Subcutaneous abdominal adipose tissue (tissue), 5 donors: ENCODE data around the gene CLMN.

Experiments used
- H3K27ac ChIP-seq: one replicate; pipeline ENCODE4 v1.7.0; 2013; ENCODE audit warnings: low read depth, mild to moderate bottlenecking, inconsistent platforms, low read length, moderate library complexity
- H3K27me3 ChIP-seq, 5 donors: one replicate each; pipeline ENCODE4 v1.7.0; 2013; ENCODE audit warnings: low read length in 5 of 5, inconsistent platforms in 1 of 5; ENCODE audit not compliant: control insufficient read depth in 5 of 5, insufficient read depth in 4 of 5
- H3K36me3 ChIP-seq, 5 donors: one replicate each; pipeline ENCODE4 v1.7.0; 2013; ENCODE audit warnings: low read length in 5 of 5; ENCODE audit not compliant: control insufficient read depth in 5 of 5, insufficient read depth in 5 of 5
- H3K4me1 ChIP-seq, 5 donors: one replicate each; pipeline ENCODE4 v1.7.0; 2013; ENCODE audit warnings: low read length in 5 of 5, mild to moderate bottlenecking in 3 of 5, moderate library complexity in 1 of 5; ENCODE audit not compliant: control insufficient read depth in 5 of 5, insufficient read depth in 5 of 5
- H3K4me3 ChIP-seq, 5 donors: one replicate each; pipeline ENCODE4 v1.7.0; 2013; ENCODE audit warnings: low read length in 5 of 5, low read depth in 1 of 5
- H3K9ac ChIP-seq, 5 donors: one replicate each; pipeline ENCODE4 v1.7.0; 2013; ENCODE audit warnings: low read length in 5 of 5, mild to moderate bottlenecking in 4 of 5, moderate library complexity in 3 of 5
- H3K9me3 ChIP-seq, 5 donors: one replicate each; pipeline ENCODE4 v1.7.0; 2013; ENCODE audit warnings: low read length in 5 of 5; ENCODE audit not compliant: control insufficient read depth in 5 of 5
- donor health status: healthy.
- donor health status: healthy.
- donor health status: healthy.
- donor health status: healthy.
- donor health status: healthy.

Gene CLMN

DNA sequence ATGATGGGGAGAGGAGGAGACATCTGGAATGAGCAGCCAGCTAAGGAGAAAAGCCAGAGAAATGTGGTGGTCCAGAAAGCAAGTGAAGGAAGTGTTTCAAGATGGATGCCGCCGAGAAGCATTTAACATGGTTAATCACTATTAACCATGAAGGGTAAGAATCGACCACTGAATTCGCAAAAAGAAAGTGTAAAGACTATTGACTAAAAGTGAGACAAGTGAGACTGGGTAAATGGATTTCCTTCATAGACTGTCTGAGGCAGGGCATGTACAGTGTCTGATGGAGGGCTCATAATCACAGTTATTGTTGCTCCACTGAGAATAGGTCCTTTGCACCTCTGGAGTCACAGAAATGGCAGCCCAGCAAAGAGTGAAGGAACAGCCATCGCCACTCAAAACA lies 25.3 kb upstream of the CLMN start:
- no peak overlapping the region for H3K27ac ChIP-seq
- H3K4me1 ChIP-seq: no peaks in the 10 kb centered on the region
- no peaks in the 10 kb centered on the region for H3K27me3 ChIP-seq
- no peaks in the 10 kb centered on the region for H3K36me3 ChIP-seq
- H3K4me3 ChIP-seq: no peak overlapping the region
- no peak overlapping the region for H3K9ac ChIP-seq
- H3K9me3 ChIP-seq: no peaks in the 10 kb centered on the region

- H3K9ac ChIP-seq: no peak overlapping the region
- H3K4me3 ChIP-seq: no peak overlapping the region
- no peaks in the 10 kb centered on the region for H3K4me1 ChIP-seq
- no peak overlapping the region for H3K27ac ChIP-seq
- no peaks in the 10 kb centered on the region for H3K27me3 ChIP-seq
- no peaks in the 10 kb centered on the region for H3K36me3 ChIP-seq
- H3K9me3 ChIP-seq: no peaks in the 10 kb centered on the region
Observed at GRCh38 chr14:95344536-95344935, 24.8 kb upstream of the CLMN start.

DNA sequence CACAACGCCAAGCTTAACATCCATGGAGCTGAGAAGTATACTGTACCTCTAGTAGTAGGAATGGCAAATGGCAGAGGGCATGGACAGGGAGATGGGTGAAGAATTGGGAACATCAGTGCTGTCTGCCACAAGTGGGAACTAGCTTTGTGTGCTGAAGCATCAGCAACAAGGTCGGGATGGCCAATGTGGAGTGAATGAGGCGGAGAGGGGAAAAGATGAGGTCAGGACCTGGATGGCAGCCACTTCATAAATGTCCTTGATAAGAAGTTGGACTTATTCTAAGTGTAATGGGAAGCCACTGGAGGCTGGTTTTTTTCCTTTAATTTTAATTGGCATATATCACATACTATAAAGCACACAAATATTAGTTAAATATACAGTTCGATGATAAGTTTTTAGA lies 21.9 kb upstream of the CLMN start:
- peaks cover 0 to under 1% (median 0%) of the 10 kb centered on the region in 5 donors for H3K27me3 ChIP-seq
- H3K36me3 ChIP-seq: no peaks in the 10 kb centered on the region
- no peak overlapping the region for H3K9ac ChIP-seq
- no peak overlapping the region for H3K27ac ChIP-seq
- H3K9me3 ChIP-seq: no peaks in the 10 kb centered on the region
- no peaks in the 10 kb centered on the region for H3K4me1 ChIP-seq
- no peak overlapping the region for H3K4me3 ChIP-seq

DNA sequence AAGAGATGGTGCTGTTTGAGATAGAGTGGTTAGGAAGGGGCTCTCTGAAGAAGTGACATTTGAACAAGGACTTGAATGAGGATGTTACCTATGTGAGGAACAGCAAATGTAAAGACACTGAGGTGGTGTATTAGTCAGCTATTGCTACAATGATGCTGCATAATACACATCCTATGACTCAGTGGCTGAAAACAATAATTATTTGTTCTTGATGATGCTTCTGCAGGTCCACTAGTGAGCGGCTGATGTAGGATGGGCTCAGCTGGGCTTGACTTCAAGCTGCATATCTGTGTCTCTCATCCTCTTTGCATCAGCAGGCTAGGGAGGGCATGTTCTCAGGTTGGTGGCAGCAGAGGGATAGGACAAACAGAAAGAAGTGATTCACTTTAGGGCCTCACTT lies 21.4 kb upstream of the CLMN start:
- Histone ChIP-seq H3K27ac (no peak overlapping the region), H3K4me1 (no peaks in the 10 kb centered on the region), H3K9ac (no peak overlapping the region), H3K4me3 (no peak overlapping the region), H3K9me3 (no peaks in the 10 kb centered on the region), H3K27me3 (peaks cover 0 to 4% (median 0%) of the 10 kb centered on the region in 5 donors), H3K36me3 (no peaks in the 10 kb centered on the region)

DNA sequence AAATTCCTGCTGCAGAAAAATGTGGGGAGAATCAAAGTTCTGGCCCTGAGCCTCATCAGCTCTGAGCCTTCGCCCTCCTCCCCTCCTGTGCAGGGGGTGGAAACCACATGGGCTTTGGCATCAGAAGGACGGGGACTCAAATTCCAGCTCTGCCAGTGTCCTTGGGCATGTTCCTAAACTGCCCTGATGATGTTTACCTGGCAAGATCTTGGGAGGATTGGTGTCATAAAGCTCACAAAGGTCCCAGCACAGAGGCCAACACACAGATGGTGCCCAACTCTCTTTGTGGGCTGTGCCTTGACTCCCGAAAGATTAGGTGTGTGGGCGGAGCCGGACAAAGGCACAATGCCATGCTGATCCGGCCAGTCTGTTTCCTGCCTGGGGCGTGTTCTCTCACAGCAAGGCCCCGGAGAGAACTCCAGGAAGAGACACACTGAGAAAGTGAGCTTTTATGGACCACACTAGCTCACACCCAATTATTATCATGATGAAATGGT lies 20.5 kb upstream of the CLMN start:
- Histone ChIP-seq H3K9me3 (peaks cover 0 to under 1% (median 0%) of the 10 kb centered on the region in 5 donors), H3K4me3 (no peak overlapping the region), H3K4me1 (no peaks in the 10 kb centered on the region), H3K27ac (no peak overlapping the region), H3K9ac (no peak overlapping the region), H3K27me3 (peaks cover 0 to 4% (median 0%) of the 10 kb centered on the region in 5 donors), H3K36me3 (no peaks in the 10 kb centered on the region)

- no peaks in the 10 kb centered on the region for H3K4me1 ChIP-seq
- no peak overlapping the region for H3K9ac ChIP-seq
- H3K9me3 ChIP-seq: peaks cover 0 to 5% (median 4%) of the 10 kb centered on the region in 5 donors
- H3K36me3 ChIP-seq: no peaks in the 10 kb centered on the region
- peaks cover 0 to 4% (median 0%) of the 10 kb centered on the region in 5 donors for H3K27me3 ChIP-seq
- no peak overlapping the region for H3K4me3 ChIP-seq
- no peak overlapping the region for H3K27ac ChIP-seq
Observed at GRCh38 chr14:95339301-95339865, 19.7 kb upstream of the CLMN start.

GRCh38 chr14:95338436-95338835 lies 18.7 kb upstream of the CLMN start:
- Histone ChIP-seq H3K4me1 (no peaks in the 10 kb centered on the region), H3K36me3 (no peaks in the 10 kb centered on the region), H3K27ac (no peak overlapping the region), H3K9me3 (peaks cover 0 to 5% (median 4%) of the 10 kb centered on the region in 5 donors), H3K9ac (no peak overlapping the region), H3K4me3 (no peak overlapping the region), H3K27me3 (peaks cover 0 to 4% (median 0%) of the 10 kb centered on the region in 5 donors)

- H3K4me1 ChIP-seq: no peaks in the 10 kb centered on the region
- H3K4me3 ChIP-seq: no peak overlapping the region
- H3K9ac ChIP-seq: no peak overlapping the region
- H3K27ac ChIP-seq: no peak overlapping the region
- peaks cover 0 to 4% (median 0%) of the 10 kb centered on the region in 5 donors for H3K27me3 ChIP-seq
- no peaks in the 10 kb centered on the region for H3K36me3 ChIP-seq
- peaks cover 0 to 5% (median 4%) of the 10 kb centered on the region in 5 donors for H3K9me3 ChIP-seq
Observed at GRCh38 chr14:95337041-95337595, 17.4 kb upstream of the CLMN start.

- Histone ChIP-seq H3K9ac (no peak overlapping the region), H3K36me3 (no peaks in the 10 kb centered on the region), H3K4me1 (no peaks in the 10 kb centered on the region), H3K9me3 (peaks cover 0 to 5% (median 4%) of the 10 kb centered on the region in 5 donors), H3K27ac (no peak overlapping the region), H3K27me3 (peaks cover 0 to 4% (median 0%) of the 10 kb centered on the region in 5 donors), H3K4me3 (no peak overlapping the region)
Observed at GRCh38 chr14:95336192-95336760, 16.6 kb upstream of the CLMN start.

GRCh38 chr14:95335071-95335470 lies 15.4 kb upstream of the CLMN start:
- H3K27ac ChIP-seq: no peak overlapping the region
- H3K36me3 ChIP-seq: no peaks in the 10 kb centered on the region
- H3K27me3 ChIP-seq: peaks cover 0 to 4% (median 0%) of the 10 kb centered on the region in 5 donors
- no peak overlapping the region for H3K4me3 ChIP-seq
- H3K4me1 ChIP-seq: no peaks in the 10 kb centered on the region
- no peak overlapping the region for H3K9ac ChIP-seq
- peaks cover 0 to 5% (median 4%) of the 10 kb centered on the region in 5 donors for H3K9me3 ChIP-seq
